A673 (cell line): ENCODE measurements around the gene ADIPOQ. TPM values are rescaled to one million over a fixed set of nuclear protein-coding genes. Genes with fewer than 3 reads are reported as not detected.
"Not testable (repeated sequence)": the region's sequence is repeated elsewhere in the genome, so short reads cannot be mapped to it uniquely, and the experiment has no call there.

Experiments
- BruUV-seq: library from RNA; stranded (reverse); fragments of 400-500 nt; replicated peaks from 2 replicates; lab custom pipeline; 2021; lab: Mats Ljungman, UMichigan
- CTCF ChIA-PET: fragments of 300-600 bp; sonication (Branson Sonifier 250); formaldehyde crosslinking; loops from one replicate; lab custom pipeline; 2022; ENCODE audit warnings: antibody characterized with exemption; lab: Charles Lee
- POLR2A ChIA-PET: fragments of 300-600 bp; sonication (Branson Sonifier 250); formaldehyde crosslinking; loops from one replicate; lab custom pipeline; 2022; ENCODE audit warnings: antibody characterized with exemption; ENCODE audit not compliant: low non-redundant PET; lab: Charles Lee
- DNase-seq: peaks from one replicate; pipeline ENCODE4 v3.0.0-alpha.2; 2015; ENCODE audit warnings: low spot score
- H3K27ac ChIP-seq: fragments of 200-600 bp; sonication (generic); 2 replicates; pipeline ENCODE4 v1.5.1; 2016; ENCODE audit warnings: mixed run types, low read depth, mild to moderate bottlenecking, mixed read lengths, antibody characterized with exemption, low read length; ENCODE audit not compliant: poor library complexity, severe bottlenecking
- H3K27me3 ChIP-seq: fragments of 200-600 bp; sonication (generic); replicated peaks from 2 replicates; pipeline ENCODE4 v1.6.1; 2017; ENCODE audit warnings: mixed run types, low read depth, mild to moderate bottlenecking, mixed read lengths, antibody characterized with exemption, low read length; ENCODE audit not compliant: insufficient read depth, poor library complexity
- H3K36me3 ChIP-seq: fragments of 200-600 bp; sonication (generic); 2 replicates; pipeline ENCODE4 v1.6.1; 2016; ENCODE audit warnings: mixed run types, mild to moderate bottlenecking, mixed read lengths, antibody characterized with exemption, low read length; ENCODE audit not compliant: insufficient read depth, poor library complexity, severe bottlenecking
- H3K4me1 ChIP-seq: fragments of 200-600 bp; sonication (generic); 2 replicates; pipeline ENCODE4 v1.6.1; 2017; ENCODE audit warnings: mixed run types, mild to moderate bottlenecking, mixed read lengths, antibody characterized with exemption, low read length; ENCODE audit not compliant: insufficient read depth, poor library complexity, severe bottlenecking
- H3K4me3 ChIP-seq: fragments of 200-600 bp; sonication (generic); 2 replicates; pipeline ENCODE4 v1.5.1; 2016; ENCODE audit warnings: low read depth, mixed run types, mild to moderate bottlenecking, mixed read lengths, low read length; ENCODE audit not compliant: poor library complexity, severe bottlenecking
- H3K9me3 ChIP-seq: fragments of 200-600 bp; sonication (generic); 2 replicates; pipeline ENCODE4 v1.6.1; 2016; ENCODE audit warnings: mixed run types, low read depth, mild to moderate bottlenecking, mixed read lengths, antibody characterized with exemption, low read length; ENCODE audit not compliant: poor library complexity, severe bottlenecking
- EZH2 ChIP-seq: fragments of 200-600 bp; sonication (generic); IDR thresholded peaks from 2 replicates; pipeline ENCODE4 v1.6.1; 2017; ENCODE audit warnings: borderline replicate concordance, low read depth, mild to moderate bottlenecking, mixed read lengths, antibody characterized with exemption, low read length; ENCODE audit not compliant: poor library complexity, severe bottlenecking
- intact Hi-C: fragments of 100-400 bp; cut with micrococcal nuclease; formaldehyde crosslinking; loops from one replicate; pipeline ENCODE4 v1.10.0; 2022; ENCODE audit not compliant: unreplicated experiment
- total RNA-seq: library from RNA; stranded (reverse); gene quantifications from 2 replicates; pipeline ENCODE4 v1.2.3, GENCODE V29; 2021
- TF ChIP-seq, protein P1 (sequence below): fragments of 300-800, 200-600 bp; sonication (generic); conservative IDR thresholded peaks from 2 replicates; pipeline ENCODE4 v1.5.1; 2017; ENCODE audit warnings: low read depth, mild to moderate bottlenecking, antibody characterized with exemption, low read length, moderate library complexity, mixed read lengths

The ADIPOQ gene
- total RNA-seq, 1 experiment from 2014 or later = not detected

DNA sequence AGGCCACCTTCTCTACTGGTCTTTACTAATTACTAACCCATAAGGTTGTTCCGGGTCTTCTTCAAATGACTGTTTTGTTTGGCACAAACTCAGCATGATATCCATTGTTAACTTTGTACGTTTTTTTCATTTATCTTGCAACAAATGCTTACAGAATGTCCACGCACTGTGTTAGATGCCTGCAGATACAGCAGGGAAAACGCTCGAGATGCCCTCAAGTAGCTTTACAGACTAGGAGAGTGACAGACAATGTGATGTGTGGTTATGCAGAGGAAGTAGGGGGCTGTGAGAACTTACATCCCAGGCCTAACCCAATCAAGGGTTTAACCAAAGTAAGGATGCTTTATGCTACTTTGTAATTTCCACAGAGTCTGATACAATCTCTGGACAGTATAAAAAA lies 35.3 kb upstream of the ADIPOQ start:
- H3K36me3 ChIP-seq = peaks cover 28% of the 10 kb centered on the region
- CTCF ChIA-PET = no interaction called here
- peak overlapping the region; percentile 95 for H3K27ac ChIP-seq
- H3K27me3 ChIP-seq = no peaks in the 10 kb centered on the region
- intact Hi-C loops = no loop called here
- peaks cover 17% of the 10 kb centered on the region for H3K4me1 ChIP-seq
- BruUV-seq = no TSS peak
- H3K9me3 ChIP-seq = no peaks in the 10 kb centered on the region
- TF ChIP-seq, protein P1, sequence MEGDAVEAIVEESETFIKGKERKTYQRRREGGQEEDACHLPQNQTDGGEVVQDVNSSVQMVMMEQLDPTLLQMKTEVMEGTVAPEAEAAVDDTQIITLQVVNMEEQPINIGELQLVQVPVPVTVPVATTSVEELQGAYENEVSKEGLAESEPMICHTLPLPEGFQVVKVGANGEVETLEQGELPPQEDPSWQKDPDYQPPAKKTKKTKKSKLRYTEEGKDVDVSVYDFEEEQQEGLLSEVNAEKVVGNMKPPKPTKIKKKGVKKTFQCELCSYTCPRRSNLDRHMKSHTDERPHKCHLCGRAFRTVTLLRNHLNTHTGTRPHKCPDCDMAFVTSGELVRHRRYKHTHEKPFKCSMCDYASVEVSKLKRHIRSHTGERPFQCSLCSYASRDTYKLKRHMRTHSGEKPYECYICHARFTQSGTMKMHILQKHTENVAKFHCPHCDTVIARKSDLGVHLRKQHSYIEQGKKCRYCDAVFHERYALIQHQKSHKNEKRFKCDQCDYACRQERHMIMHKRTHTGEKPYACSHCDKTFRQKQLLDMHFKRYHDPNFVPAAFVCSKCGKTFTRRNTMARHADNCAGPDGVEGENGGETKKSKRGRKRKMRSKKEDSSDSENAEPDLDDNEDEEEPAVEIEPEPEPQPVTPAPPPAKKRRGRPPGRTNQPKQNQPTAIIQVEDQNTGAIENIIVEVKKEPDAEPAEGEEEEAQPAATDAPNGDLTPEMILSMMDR = no peak
- TF ChIP-seq EZH2 = no peak
- DNase-seq = no peak
- POLR2A ChIA-PET = no interaction called here
- H3K4me3 ChIP-seq = peak overlapping the region; percentile 89

DNA sequence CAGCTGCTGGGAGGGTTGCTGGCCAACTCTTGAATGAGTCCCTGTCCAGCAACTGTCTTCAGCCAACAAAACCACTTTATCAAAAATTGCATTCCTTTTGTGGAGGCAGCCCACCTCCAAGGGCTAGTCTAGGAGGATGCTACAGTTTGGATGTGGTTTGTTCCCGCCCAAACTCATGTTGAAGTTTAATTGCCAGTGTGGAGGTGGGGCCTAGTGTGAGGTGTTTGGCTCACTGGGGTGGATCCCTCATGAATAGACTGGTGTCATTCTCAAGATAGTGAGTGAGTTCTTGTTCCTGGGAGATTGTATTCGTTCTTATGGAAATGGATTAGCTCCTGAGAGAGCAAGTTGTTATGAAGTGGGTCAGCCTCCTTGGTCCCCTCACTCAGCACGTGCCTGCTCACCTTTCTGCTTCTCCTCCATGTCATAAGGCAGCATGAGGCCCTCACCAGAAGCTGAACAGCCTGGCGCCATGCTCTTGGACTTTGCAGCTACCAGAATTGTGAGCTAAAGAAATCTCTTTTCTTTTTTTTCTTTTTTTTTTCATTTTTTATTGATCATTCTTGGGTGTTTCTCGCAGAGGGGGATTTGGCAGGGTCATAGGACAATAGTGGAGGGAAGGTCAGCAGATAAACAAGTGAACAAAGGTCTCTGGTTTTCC lies 32.0 kb upstream of the ADIPOQ start:
- peaks cover 12% of the 10 kb centered on the region for H3K4me1 ChIP-seq
- CTCF ChIA-PET = no interaction called here
- no peaks in the 10 kb centered on the region for H3K9me3 ChIP-seq
- intact Hi-C loops = no loop called here
- H3K4me3 ChIP-seq = no peak overlapping the region
- no peak overlapping the region for H3K27ac ChIP-seq
- BruUV-seq = no TSS peak
- H3K36me3 ChIP-seq = no peaks in the 10 kb centered on the region
- H3K27me3 ChIP-seq = no peaks in the 10 kb centered on the region
- no peak for TF ChIP-seq EZH2
- TF ChIP-seq, protein P1 = no peak
- DNase-seq = no peak
- POLR2A ChIA-PET = no interaction called here

DNA sequence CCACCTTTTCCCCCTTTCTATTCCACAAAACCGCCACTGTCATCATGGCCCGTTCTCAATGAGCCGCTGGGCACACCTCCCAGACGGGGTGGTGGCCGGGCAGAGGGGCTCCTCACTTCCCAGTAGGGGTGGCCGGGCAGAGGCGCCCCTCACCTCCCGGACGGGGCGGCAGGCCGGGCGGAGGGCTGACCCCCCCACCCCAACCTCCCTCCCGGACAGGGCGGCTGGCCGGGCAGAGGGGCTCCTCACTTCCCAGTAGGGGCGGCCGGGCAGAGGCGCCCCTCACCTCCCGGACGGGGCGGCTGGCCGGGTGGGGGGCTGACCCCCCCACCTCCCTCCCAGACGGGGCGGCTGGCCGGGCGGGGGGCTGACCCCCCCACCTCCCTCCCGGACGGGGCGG lies 31.2 kb upstream of the ADIPOQ start:
- H3K27ac ChIP-seq, H3K9me3 ChIP-seq, H3K4me3 ChIP-seq, H3K27me3 ChIP-seq, H3K36me3 ChIP-seq, BruUV-seq, intact Hi-C loops, H3K4me1 ChIP-seq, POLR2A ChIA-PET, DNase-seq, CTCF ChIA-PET: not testable (repeated sequence)

DNA sequence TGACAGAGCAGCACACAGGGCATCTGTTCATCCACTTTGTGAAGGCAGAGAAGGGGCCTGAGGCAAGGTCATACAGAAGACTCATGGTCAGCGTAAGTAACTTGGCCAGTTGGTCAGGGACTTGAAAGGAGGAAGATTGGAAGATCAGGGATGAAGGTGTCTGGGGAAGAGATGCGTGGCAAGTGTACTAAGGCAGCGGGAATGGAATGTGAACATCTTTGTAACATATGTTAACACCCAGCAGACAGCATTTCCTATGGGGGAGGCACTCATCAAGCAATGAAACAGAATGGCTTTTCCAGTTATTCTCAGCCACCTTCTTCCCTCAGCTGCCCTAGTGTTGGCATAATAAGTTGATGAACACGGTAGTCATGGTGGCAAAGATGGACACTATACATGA lies 28.4 kb upstream of the ADIPOQ start:
- no peak overlapping the region for H3K4me3 ChIP-seq
- no peak for TF ChIP-seq EZH2
- TF ChIP-seq, protein P1 = no peak
- no peaks in the 10 kb centered on the region for H3K9me3 ChIP-seq
- ChIA-PET POLR2A (no interaction called here), CTCF (no interaction called here)
- no peak overlapping the region for H3K27ac ChIP-seq
- H3K4me1 ChIP-seq = peaks cover 4% of the 10 kb centered on the region
- no peaks in the 10 kb centered on the region for H3K36me3 ChIP-seq
- no peaks in the 10 kb centered on the region for H3K27me3 ChIP-seq
- DNase-seq = no peak
- no TSS peak for BruUV-seq
- intact Hi-C loops = no loop called here
